Retina (tissue), 1 donor: ENCODE data around the gene GALNT18.

Experiments
- DNase-seq: peaks from one replicate; pipeline ENCODE4 v3.0.0-alpha.2; 2016

GALNT18 gene

DNA sequence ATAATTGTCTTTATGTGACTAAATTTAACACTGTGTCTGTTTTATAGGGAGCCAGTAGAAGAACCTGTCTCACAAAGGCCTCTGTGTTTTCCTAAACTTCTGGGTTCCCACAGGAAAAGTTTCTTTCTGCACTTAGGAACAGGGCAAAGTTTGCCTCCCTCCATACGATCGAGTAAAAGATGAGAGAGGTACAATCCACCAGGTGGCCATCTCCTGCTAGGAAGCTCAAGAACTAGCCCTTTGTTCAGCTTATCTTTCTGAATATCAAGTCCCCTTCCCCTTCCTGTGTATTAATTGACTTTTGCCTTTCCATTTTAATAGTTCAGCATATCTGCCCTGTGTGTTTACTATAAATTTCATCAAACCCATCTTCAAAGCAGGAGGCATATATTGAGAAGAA is 286.8 kb downstream of the GALNT18 start:
- no peak for DNase-seq

- no peak for DNase-seq
Observed at GRCh38 chr11:11334607-11335006, 287.2 kb downstream of the GALNT18 start.

DNA sequence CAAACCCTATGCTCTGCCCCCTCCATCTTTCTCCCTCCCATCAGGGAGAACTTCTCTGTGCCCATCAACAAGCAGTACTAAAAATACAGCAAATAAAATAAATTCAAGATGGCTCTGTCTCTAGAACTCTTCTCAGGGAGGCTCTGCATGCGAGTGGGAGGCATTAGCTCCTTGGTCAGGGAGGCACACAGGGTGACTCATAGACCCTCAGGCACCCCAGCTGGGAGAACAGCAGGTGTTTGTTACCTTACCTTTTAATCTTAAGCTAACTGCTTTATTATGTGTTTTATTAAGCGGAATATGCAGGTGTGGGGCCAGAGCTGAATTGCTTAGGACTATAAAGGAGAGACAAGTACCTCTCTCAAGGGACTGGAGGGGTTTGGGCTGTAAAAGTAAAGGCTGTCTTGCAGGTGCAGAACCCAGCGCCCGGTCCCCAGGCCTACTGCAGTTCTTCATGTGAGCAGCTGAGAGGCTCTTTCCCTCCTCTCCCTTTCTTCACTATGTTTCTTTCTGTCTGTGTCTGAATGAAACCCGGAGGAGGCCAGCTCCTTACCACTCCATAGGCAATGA is 289.6 kb downstream of the GALNT18 start:
- DNase-seq = no peak

GRCh38 chr11:11329062-11329806 is 292.6 kb downstream of the GALNT18 start:
- no peak for DNase-seq

DNA sequence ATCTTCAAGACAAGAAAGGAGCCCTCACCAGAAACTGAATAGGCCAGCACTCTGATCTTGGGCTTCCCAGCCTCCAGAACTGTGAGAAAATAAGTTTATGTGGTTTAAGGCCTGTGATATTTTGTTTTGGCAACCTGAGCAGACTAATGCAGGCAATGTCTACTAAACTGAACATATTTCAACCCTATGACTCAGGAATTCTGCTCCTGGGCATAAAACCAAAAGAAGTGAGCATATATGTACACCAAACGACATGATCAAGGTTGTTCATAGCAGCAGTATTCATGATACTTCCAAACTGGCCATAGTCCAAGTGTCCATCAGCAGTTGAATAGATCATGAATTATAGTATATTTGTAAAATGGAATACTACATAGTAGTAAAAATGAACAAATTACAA is 297.7 kb downstream of the GALNT18 start:
- no peak for DNase-seq

DNA sequence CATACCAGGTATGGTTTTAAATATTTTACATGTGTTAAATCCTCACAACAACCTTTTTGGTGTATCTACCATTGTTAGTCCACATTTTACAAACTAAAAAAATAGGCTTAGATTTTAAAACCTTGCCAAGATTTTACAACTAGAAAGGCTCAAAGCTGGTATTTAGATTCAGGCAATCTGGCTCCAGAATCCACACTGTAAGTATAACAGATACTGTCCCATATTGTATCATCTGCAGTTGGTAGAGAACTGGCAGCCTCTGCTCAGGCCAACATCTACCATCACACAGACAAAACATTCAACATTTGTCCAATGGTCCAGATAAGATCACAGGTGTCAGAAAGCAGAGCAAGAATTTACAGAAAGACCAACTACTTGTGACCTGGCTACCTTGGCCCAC is 299.7 kb downstream of the GALNT18 start:
- DNase-seq = no peak

GRCh38 chr11:11320825-11321224 is 301.0 kb downstream of the GALNT18 start:
- DNase-seq = no peak

GRCh38 chr11:11318961-11319360 is 302.8 kb downstream of the GALNT18 start:
- no peak for DNase-seq

DNA sequence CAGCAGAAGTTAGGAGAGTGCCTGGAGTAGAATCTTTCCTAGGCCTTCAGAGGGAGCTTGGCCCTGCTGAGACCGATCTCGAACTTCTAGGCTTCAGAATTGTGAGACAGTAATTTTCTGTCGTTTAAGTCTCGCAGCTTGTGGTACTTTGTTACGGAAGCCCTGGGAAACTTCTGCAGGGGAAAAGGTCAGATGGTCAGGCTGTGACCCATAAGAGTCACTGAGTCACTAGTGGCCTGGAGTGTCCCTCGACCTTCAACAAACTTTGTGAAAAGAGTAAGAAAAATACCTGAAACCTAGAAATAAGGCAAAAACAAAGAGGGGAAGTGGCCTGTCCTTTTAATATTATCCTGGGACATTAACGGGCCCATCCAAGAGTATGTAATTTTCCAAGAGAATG is 303.3 kb downstream of the GALNT18 start:
- no peak for DNase-seq

GRCh38 chr11:11316651-11317230 is 305.1 kb downstream of the GALNT18 start:
- DNase-seq = no peak

- no peak for DNase-seq
Observed at GRCh38 chr11:11313902-11314692, 307.7 kb downstream of the GALNT18 start.

GRCh38 chr11:11313426-11313825 is 308.4 kb downstream of the GALNT18 start:
- no peak for DNase-seq

DNA sequence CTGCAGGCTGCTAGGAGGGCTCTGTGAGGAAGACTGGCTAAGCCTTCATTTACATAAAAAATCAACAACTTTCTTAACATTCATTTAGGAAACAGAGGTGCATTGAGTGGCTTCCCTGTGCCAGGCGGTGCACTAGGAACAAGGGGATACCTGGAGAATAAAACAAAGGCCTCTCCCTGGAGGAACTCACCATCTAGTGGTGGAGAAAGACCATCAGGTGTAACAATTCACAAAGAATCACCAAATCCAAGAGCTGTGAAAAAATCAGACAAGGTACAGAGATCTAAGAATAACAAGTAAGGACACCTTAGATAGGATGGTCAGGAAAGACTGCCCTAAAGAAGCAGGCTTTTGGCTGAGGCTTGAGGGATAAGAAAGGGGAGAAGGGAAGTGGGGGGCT is 309.1 kb downstream of the GALNT18 start:
- no peak for DNase-seq

- no peak for DNase-seq
Observed at GRCh38 chr11:11311169-11311568, 310.6 kb downstream of the GALNT18 start.

DNA sequence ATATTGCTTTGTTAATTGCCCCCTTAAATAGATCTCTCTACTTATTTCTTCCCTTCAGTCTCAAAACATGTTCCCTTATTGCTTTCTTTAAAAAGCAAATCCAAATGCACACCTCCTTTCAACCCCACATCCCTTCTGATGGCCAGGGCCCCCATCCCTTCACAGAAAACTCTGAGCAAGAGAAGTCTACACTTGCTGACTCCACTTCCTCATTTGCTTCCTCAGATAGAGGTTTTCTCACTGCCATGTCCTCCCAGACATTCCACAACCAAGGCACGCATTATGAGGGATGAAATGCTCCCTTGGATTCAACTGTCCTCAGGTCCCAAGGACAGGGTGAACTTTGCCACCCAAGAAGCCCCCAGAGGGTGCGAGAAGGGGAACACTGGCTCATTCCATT is 311.9 kb downstream of the GALNT18 start:
- DNase-seq = no peak

- no peak for DNase-seq
Observed at GRCh38 chr11:11308249-11308648, 313.6 kb downstream of the GALNT18 start.

DNA sequence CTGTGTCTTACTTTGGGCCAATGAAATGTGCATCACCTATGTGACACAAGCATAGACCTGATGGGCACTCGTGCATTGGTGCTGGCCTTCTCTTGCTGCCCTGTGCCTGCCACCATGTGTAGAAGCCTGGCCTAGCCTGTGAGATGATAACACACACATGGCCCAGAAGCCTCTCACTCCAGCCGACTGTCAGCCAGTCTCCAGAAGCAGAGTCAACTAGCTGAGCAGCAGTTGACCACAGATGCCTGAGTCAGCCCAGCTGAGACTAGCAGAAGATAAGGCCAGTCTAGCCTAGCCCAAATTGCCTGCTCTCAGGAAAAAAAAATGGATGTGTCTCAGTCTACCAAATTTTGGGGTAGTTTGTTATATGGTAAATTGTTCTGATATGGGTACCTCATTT is 314.9 kb downstream of the GALNT18 start:
- DNase-seq = no peak

DNA sequence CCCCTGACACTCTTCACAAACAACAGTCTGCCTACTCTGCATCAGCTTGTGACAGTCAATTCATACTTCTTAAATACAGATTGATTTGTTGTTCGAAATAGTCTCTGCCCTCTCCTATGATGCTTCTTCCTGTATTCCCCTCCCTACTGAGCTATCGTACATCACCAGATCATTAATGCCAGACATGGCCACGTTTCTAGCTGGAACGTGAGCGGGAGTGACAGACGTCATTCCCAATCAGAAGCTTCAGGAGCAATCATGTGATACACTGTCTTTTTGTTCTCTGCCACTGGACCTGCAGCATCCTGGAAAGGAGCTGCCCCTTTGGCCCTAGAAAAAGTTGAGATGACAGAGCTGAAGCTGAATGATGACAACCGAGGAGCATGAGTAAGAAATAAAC is 317.3 kb downstream of the GALNT18 start:
- DNase-seq = no peak

DNA sequence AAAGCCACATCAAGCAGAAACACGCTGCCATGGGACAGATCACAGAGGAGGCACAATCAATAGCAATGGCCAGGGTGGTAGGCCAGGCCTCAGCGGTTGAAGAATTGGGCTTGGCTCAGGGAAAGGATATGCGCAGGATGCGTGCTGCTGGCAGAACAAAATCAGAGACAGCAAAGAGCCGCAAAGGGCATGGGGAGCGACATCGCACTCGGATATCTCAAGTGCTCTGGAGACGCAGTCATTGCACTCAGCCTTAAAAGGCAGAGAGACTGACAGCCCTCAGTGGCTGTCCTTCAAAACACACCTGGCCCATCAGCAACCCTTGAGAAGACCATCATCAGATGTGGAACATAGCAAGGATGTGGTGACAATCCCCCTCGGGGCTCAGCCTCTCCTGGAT is 319.2 kb downstream of the GALNT18 start:
- DNase-seq = no peak

DNA sequence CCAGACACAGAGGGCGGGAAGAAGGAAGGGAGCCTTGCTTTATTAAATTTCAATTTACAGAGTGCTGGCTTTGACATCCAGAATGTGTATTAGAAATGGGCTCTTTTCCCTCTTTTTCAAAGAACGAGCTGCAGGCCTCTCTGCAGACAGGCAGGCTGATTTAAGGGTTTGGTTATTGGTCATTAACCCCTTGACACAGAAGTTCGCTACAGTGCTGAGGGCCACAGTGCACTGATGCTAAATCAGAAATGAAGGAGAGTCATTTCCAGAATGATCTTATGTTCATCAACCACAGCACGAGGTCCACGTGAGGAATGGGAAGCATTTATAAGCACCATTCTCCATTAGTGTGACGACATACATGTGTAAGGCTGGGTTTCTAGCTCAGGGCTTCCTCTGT is 320.6 kb downstream of the GALNT18 start:
- DNase-seq = no peak

GRCh38 chr11:11297578-11297977 is 324.2 kb downstream of the GALNT18 start:
- no peak for DNase-seq

DNA sequence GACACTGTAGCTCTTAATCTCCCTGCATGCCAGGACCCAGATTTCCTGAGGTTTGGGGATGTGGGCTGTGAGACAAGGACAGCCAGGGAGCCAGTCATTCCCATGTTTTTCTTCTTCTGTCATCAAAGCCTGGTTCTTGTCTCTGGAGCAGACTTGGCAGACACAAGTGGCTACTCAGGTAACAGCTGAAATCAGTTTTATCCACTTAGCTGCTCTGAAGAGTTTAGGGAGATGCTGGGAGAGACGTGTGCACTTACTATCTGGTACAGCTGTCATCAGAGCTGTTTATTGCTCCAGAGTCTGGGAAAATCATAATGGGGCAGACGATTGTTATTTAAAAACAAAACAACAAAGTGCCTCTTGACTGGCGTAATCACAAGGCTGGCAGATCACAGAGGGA is 325.4 kb downstream of the GALNT18 start:
- no peak for DNase-seq

DNA sequence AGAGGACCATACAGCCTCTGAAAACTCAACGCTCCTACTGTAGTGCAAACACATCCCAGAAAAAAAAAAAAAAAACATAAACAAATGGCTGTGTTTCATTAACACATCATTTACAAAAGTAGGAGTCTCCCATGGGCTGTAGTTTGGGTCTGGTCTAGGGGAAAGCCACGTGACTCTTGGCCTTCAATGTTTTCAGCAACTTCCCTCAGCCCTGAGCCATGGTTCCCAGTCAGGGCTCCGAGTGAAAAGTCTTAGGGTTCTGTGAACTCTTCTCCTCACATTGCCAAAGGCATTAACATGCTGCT is 327.3 kb downstream of the GALNT18 start:
- DNase-seq = no peak
